Activated CD8-positive, alpha-beta T cell treated with anti-CD3 and anti-CD28 coated beads, Interleukin-2, amount 10 ng/mL, durations not matched to agents 7 days and 5 days (primary cell): ENCODE measurements around the gene GRAP2. TPM values are rescaled to one million over a fixed set of nuclear protein-coding genes. Genes with fewer than 3 reads are reported as not detected.
"Not testable (repeated sequence)": the region's sequence is repeated elsewhere in the genome, so short reads cannot be mapped to it uniquely, and the experiment has no call there.

Experiments
- ATAC-seq: fragments of 150-1000 bp; cut with Tn5 transposase; one replicate; pipeline ENCODE4 v1.10.0; 2021; ENCODE audit warnings: moderate library complexity
- CTCF ChIA-PET: fragments of 350-600 bp; sonication (Branson Sonifier 250); formaldehyde crosslinking; loops from one replicate; lab custom pipeline; 2021; ENCODE audit warnings: antibody characterized with exemption; lab: Charles Lee
- POLR2A ChIA-PET: fragments of 350-600 bp; sonication (Branson Sonifier 250); formaldehyde crosslinking; loops from one replicate; lab custom pipeline; 2021; ENCODE audit warnings: antibody characterized with exemption; lab: Charles Lee
- DNase-seq: peaks from one replicate; pipeline ENCODE4 v3.0.0-alpha.2; 2020
- H3K27ac Mint-ChIP-seq: one replicate; pipeline ENCODE4 v1.8.0; 2021; ENCODE audit warnings: mild to moderate bottlenecking, mixed read lengths
- H3K27me3 Mint-ChIP-seq: one replicate; pipeline ENCODE4 v1.8.0; 2021; ENCODE audit warnings: low read depth, mixed read lengths
- H3K36me3 Mint-ChIP-seq: one replicate; pipeline ENCODE4 v1.8.0; 2021; ENCODE audit warnings: low read depth, mixed read lengths
- H3K4me1 Mint-ChIP-seq: one replicate; pipeline ENCODE4 v1.8.0; 2021; ENCODE audit warnings: low read depth, mixed read lengths
- H3K4me3 Mint-ChIP-seq: one replicate; pipeline ENCODE4 v1.8.0; 2021; ENCODE audit warnings: mild to moderate bottlenecking, mixed read lengths
- H3K9me3 Mint-ChIP-seq: one replicate; pipeline ENCODE4 v1.8.0; 2022; ENCODE audit warnings: mixed read lengths; ENCODE audit not compliant: insufficient read depth
- total RNA-seq, 2 experiments: library from RNA; stranded (reverse); gene quantifications; one replicate each; pipeline ENCODE4 v1.2.3, GENCODE V29; 2021

Gene GRAP2
- total RNA-seq, 2 experiments from 2014 or later: 235 to 239 TPM

GRCh38 chr22:39875176-39875885, 25.6 kb upstream of the GRAP2 start:
- ATAC-seq, POLR2A ChIA-PET: not testable (repeated sequence)

GRCh38 chr22:39877079-39877845, 23.6 kb upstream of the GRAP2 start:
- H3K27me3 Mint-ChIP-seq: peaks cover 2% of the 10 kb centered on the region
- DNase-seq (no peak), ATAC-seq (no peak)
- H3K4me1 Mint-ChIP-seq: no peaks in the 10 kb centered on the region
- ChIA-PET CTCF (no interaction called here), POLR2A (no interaction called here)
- no peak overlapping the region for H3K27ac Mint-ChIP-seq
- no peaks in the 10 kb centered on the region for H3K36me3 Mint-ChIP-seq
- H3K4me3 Mint-ChIP-seq: no peak overlapping the region
- no peaks in the 10 kb centered on the region for H3K9me3 Mint-ChIP-seq

More at GRCh38 chr22:39875176-39875885, 25.6 kb upstream of the GRAP2 start:
- H3K36me3 Mint-ChIP-seq, H3K4me1 Mint-ChIP-seq, DNase-seq, CTCF ChIA-PET, H3K4me3 Mint-ChIP-seq, H3K9me3 Mint-ChIP-seq, H3K27ac Mint-ChIP-seq, H3K27me3 Mint-ChIP-seq: not testable (repeated sequence)

- POLR2A ChIA-PET: no interaction called here
- ATAC-seq (no peak), DNase-seq (no peak)
- no peaks in the 10 kb centered on the region for H3K36me3 Mint-ChIP-seq
- no peak overlapping the region for H3K4me3 Mint-ChIP-seq
- H3K27me3 Mint-ChIP-seq: peaks cover 11% of the 10 kb centered on the region
- no peak overlapping the region for H3K27ac Mint-ChIP-seq
- H3K4me1 Mint-ChIP-seq: no peaks in the 10 kb centered on the region
- CTCF ChIA-PET: no interaction called here
- no peaks in the 10 kb centered on the region for H3K9me3 Mint-ChIP-seq
Measured at GRCh38 chr22:39880722-39881121, 20.2 kb upstream of the GRAP2 start.

GRCh38 chr22:39883057-39883456, 17.8 kb upstream of the GRAP2 start:
- no peaks in the 10 kb centered on the region for H3K9me3 Mint-ChIP-seq
- ATAC-seq (no peak), DNase-seq (no peak)
- ChIA-PET CTCF (no interaction called here), POLR2A (no interaction called here)
- H3K4me3 Mint-ChIP-seq: no peak overlapping the region
- H3K36me3 Mint-ChIP-seq: no peaks in the 10 kb centered on the region
- no peak overlapping the region for H3K27ac Mint-ChIP-seq
- H3K4me1 Mint-ChIP-seq: no peaks in the 10 kb centered on the region
- H3K27me3 Mint-ChIP-seq: peaks cover 21% of the 10 kb centered on the region

GRCh38 chr22:39889924-39890323, 11.0 kb upstream of the GRAP2 start:
- ATAC-seq, H3K9me3 Mint-ChIP-seq, H3K4me1 Mint-ChIP-seq, H3K4me3 Mint-ChIP-seq, H3K36me3 Mint-ChIP-seq, CTCF ChIA-PET, DNase-seq, H3K27ac Mint-ChIP-seq: not testable (repeated sequence)
- peaks cover 14% of the 10 kb centered on the region for H3K27me3 Mint-ChIP-seq
- POLR2A ChIA-PET: interaction anchor here (1.6 kb wide), 1 partner anchor 244 kb away, joined by 4 read pairs; no protein-coding TSS in a partner anchor

GRCh38 chr22:39893526-39893925, 7.4 kb upstream of the GRAP2 start, which contains the start of gene ENTHD1:
Gene ENTHD1 (minus strand): TSS chr22:39893760. CDS start chr22:39887748, 6,012 bp downstream.
- Mint-ChIP-seq H3K4me3 (no peak within 1 kb of the TSS), H3K27me3 (no peaks in the 10 kb centered on the region), H3K36me3 (no peaks in the 10 kb centered on the region), H3K4me1 (peaks cover 9% of the 10 kb centered on the region), H3K9me3 (no peaks in the 10 kb centered on the region), H3K27ac (no peak within 1 kb of the TSS)
- ChIA-PET POLR2A (no interaction called here), CTCF (no interaction called here)
- ATAC-seq: no peak
- DNase-seq: no peak

GRCh38 chr22:39894554-39895092, 6.3 kb upstream of the GRAP2 start:
- DNase-seq (no peak), ATAC-seq (no peak)
- ChIA-PET CTCF (interaction anchor here (1.9 kb wide), 1 partner anchor 9 kb away, joined by 5 read pairs; no protein-coding TSS in a partner anchor), POLR2A (no interaction called here)
- H3K4me3 Mint-ChIP-seq: no peak overlapping the region
- peaks cover 2% of the 10 kb centered on the region for H3K36me3 Mint-ChIP-seq
- peaks cover 18% of the 10 kb centered on the region for H3K4me1 Mint-ChIP-seq
- no peak overlapping the region for H3K27ac Mint-ChIP-seq
- H3K27me3 Mint-ChIP-seq: no peaks in the 10 kb centered on the region
- H3K9me3 Mint-ChIP-seq: no peaks in the 10 kb centered on the region

GRCh38 chr22:39895682-39896081, 5.2 kb upstream of the GRAP2 start:
- Mint-ChIP-seq H3K27ac (no peak overlapping the region), H3K27me3 (no peaks in the 10 kb centered on the region), H3K4me3 (no peak overlapping the region), H3K4me1 (peaks cover 23% of the 10 kb centered on the region), H3K9me3 (no peaks in the 10 kb centered on the region), H3K36me3 (peaks cover 4% of the 10 kb centered on the region)
- DNase-seq (no peak), ATAC-seq (no peak)
- ChIA-PET POLR2A (interaction anchor here (1.0 to 2.5 kb wide), 2 partner anchors 25 to 148 kb away, joined by 5 to 10 read pairs; no protein-coding TSS in a partner anchor), CTCF (interaction anchor here (0.6 to 3.0 kb wide), 8 partner anchors 10 to 376 kb away, joined by 3 to 20 read pairs (median 4); partner anchors contain the start of gene ATF4)

- H3K27ac Mint-ChIP-seq: no peak overlapping the region
- ATAC-seq (no peak), DNase-seq (no peak)
- no peaks in the 10 kb centered on the region for H3K9me3 Mint-ChIP-seq
- H3K4me1 Mint-ChIP-seq: peaks cover 23% of the 10 kb centered on the region
- no peaks in the 10 kb centered on the region for H3K27me3 Mint-ChIP-seq
- peaks cover 6% of the 10 kb centered on the region for H3K36me3 Mint-ChIP-seq
- CTCF ChIA-PET: interaction anchor here (0.7 to 3.0 kb wide), 20 partner anchors 9 to 377 kb away, joined by 3 to 20 read pairs (median 5); partner anchors contain the start of gene ATF4
- POLR2A ChIA-PET: interaction anchor here (0.6 to 2.5 kb wide), 7 partner anchors 11 to 148 kb away, joined by 3 to 10 read pairs (median 5); no protein-coding TSS in a partner anchor
- H3K4me3 Mint-ChIP-seq: no peak overlapping the region
Measured at GRCh38 chr22:39896313-39896996, 4.4 kb upstream of the GRAP2 start.

GRCh38 chr22:39897841-39898240, 3.0 kb upstream of the GRAP2 start:
- H3K27ac Mint-ChIP-seq: no peak overlapping the region
- DNase-seq: no peak
- no peaks in the 10 kb centered on the region for H3K9me3 Mint-ChIP-seq
- CTCF ChIA-PET: interaction anchor here (1.2 to 3.0 kb wide), 12 partner anchors 8 to 363 kb away, joined by 3 to 20 read pairs (median 6); no protein-coding TSS in a partner anchor
- peaks cover 14% of the 10 kb centered on the region for H3K4me1 Mint-ChIP-seq
- H3K36me3 Mint-ChIP-seq: peaks cover 18% of the 10 kb centered on the region
- POLR2A ChIA-PET: interaction anchor here (0.8 to 2.5 kb wide), 5 partner anchors 13 to 378 kb away, joined by 3 to 10 read pairs (median 5); no protein-coding TSS in a partner anchor
- H3K27me3 Mint-ChIP-seq: no peaks in the 10 kb centered on the region
- ATAC-seq: no peak
- no peak overlapping the region for H3K4me3 Mint-ChIP-seq

GRCh38 chr22:39898997-39899396, 1.9 kb upstream of the GRAP2 start:
- H3K27me3 Mint-ChIP-seq: no peaks in the 10 kb centered on the region
- H3K4me3 Mint-ChIP-seq: peak overlapping the region; percentile 95
- peaks cover 14% of the 10 kb centered on the region for H3K4me1 Mint-ChIP-seq

More at GRCh38 chr22:39898997-39899396, 1.9 kb upstream of the GRAP2 start:
- Mint-ChIP-seq H3K9me3 (no peaks in the 10 kb centered on the region), H3K27ac (peak overlapping the region; percentile 73), H3K36me3 (peaks cover 29% of the 10 kb centered on the region)
- ChIA-PET CTCF (interaction anchor here (0.8 to 2.5 kb wide), 6 partner anchors 10 to 41 kb away, joined by 3 to 15 read pairs (median 4); no protein-coding TSS in a partner anchor), POLR2A (interaction anchor here (1.0 to 4.1 kb wide), 5 partner anchors 10 to 379 kb away, joined by 3 to 43 read pairs (median 4); no protein-coding TSS in a partner anchor)
- DNase-seq (no peak), ATAC-seq (no peak)
